ENCODE measurements around the gene OLIG1. TPM values are rescaled to one million over a fixed set of nuclear protein-coding genes. Genes with fewer than 3 reads are reported as not detected.

OLIG1 gene
- total RNA-seq, 2 donors from 2014 or later, result not detected

DNA sequence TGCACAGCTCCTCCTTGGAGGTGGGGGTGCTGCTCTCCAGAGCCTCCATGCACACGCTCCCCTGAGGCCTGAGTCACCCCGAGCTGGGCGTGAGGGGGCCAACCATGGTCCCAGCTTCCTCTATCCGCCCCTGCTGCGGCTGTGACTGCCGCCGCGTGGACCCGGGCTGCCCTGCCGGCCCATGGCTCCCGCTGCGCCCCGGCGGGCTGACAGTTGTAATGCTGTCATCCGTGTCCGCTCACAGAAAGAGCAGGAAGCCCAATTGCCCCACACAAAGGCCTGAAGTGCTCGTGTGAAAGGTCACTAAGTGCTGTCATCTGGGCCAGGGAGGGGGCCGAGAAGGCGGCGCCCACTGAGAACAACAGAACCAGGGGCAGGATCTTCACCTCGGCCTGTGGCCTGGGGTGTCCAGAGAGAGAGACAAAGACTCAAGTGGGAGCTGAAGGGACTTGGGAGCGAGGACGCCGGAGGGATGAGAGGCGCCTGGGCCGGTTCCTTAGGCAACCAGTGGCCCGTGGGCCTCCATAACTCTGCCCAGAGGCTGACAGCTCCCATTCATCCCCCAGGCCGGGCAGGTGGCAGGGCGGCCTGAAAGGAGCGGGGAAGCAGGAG is 31.5 kb downstream of the OLIG1 start:
- DNase-seq, result no peak
- Histone ChIP-seq H3K27me3 (no peaks in the 10 kb centered on the region), H3K9me3 (no peaks in the 10 kb centered on the region), H3K9ac (ENCODE audit: low read depth in 2 of 2, low read length in 2 of 2) (no peak overlapping the region), H3K36me3 (no peaks in the 10 kb centered on the region), H3K4me1 (no peaks in the 10 kb centered on the region), H3K4me3 (no peak overlapping the region), H3K27ac (no peak overlapping the region)
- intact Hi-C loops (cut with DNase I), result no loop called here
- TF ChIP-seq, protein P1, sequence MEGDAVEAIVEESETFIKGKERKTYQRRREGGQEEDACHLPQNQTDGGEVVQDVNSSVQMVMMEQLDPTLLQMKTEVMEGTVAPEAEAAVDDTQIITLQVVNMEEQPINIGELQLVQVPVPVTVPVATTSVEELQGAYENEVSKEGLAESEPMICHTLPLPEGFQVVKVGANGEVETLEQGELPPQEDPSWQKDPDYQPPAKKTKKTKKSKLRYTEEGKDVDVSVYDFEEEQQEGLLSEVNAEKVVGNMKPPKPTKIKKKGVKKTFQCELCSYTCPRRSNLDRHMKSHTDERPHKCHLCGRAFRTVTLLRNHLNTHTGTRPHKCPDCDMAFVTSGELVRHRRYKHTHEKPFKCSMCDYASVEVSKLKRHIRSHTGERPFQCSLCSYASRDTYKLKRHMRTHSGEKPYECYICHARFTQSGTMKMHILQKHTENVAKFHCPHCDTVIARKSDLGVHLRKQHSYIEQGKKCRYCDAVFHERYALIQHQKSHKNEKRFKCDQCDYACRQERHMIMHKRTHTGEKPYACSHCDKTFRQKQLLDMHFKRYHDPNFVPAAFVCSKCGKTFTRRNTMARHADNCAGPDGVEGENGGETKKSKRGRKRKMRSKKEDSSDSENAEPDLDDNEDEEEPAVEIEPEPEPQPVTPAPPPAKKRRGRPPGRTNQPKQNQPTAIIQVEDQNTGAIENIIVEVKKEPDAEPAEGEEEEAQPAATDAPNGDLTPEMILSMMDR (IDR thresholded peaks at IDR 0.05), result no peak

DNA sequence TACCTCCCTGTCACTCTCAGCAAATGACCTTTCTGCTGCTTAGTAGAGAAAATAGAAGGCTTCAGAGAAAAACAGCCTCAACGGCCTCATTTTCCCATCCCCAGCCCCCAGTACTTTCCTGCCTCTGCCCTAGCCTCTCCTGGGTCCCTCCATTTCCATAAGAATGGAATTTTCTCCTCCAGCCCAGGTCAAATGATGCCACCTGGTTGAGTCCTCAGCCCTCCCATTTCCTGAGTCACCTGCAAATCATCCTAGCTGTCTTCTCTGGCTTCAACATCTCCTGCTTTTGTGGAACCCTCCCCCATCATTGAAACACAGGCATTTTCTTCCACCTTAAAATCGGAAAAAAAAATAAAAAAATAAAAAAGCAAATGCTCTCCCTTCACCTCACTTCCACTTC is 35.1 kb downstream of the OLIG1 start:
- H3K27ac ChIP-seq, result no peak overlapping the region
- H3K4me1 ChIP-seq, result no peaks in the 10 kb centered on the region
- intact Hi-C loops (cut with DNase I), result no loop called here
- H3K9ac ChIP-seq (ENCODE audit: low read depth in 2 of 2, low read length in 2 of 2), result no peak overlapping the region
- H3K9me3 ChIP-seq, result no peaks in the 10 kb centered on the region
- no peak overlapping the region for H3K4me3 ChIP-seq
- no peaks in the 10 kb centered on the region for H3K36me3 ChIP-seq
- TF ChIP-seq, protein P1 (IDR thresholded peaks at IDR 0.05), result no peak
- H3K27me3 ChIP-seq, result peaks cover 7% of the 10 kb centered on the region
- DNase-seq, result no peak

DNA sequence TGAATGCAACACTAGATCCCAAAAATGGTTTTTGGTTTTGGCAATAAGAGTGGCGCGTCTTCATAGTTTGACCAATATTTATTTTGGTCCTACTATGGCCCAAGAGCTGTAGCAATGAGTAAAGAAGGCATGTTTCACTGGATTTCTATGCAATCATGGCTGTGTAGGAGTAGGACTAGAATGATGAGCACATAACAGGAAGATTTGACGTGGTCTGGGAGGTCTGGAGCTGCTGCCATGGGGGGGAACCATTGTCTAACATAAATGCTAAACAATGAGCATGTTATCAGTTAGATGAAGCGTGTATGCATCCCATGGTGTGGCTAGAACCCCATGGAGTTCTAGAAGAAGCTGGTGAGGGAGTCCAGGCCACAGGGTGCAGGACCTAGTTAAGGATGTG is 38.3 kb downstream of the OLIG1 start:
- Histone ChIP-seq H3K27me3 (peaks cover 15% of the 10 kb centered on the region), H3K4me3 (no peak overlapping the region), H3K4me1 (no peaks in the 10 kb centered on the region), H3K9me3 (no peaks in the 10 kb centered on the region), H3K36me3 (no peaks in the 10 kb centered on the region), H3K27ac (no peak overlapping the region), H3K9ac (ENCODE audit: low read depth in 2 of 2, low read length in 2 of 2) (no peak overlapping the region)
- no peak for DNase-seq
- intact Hi-C loops (cut with DNase I), result no loop called here
- TF ChIP-seq, protein P1 (IDR thresholded peaks at IDR 0.05), result no peak

DNA sequence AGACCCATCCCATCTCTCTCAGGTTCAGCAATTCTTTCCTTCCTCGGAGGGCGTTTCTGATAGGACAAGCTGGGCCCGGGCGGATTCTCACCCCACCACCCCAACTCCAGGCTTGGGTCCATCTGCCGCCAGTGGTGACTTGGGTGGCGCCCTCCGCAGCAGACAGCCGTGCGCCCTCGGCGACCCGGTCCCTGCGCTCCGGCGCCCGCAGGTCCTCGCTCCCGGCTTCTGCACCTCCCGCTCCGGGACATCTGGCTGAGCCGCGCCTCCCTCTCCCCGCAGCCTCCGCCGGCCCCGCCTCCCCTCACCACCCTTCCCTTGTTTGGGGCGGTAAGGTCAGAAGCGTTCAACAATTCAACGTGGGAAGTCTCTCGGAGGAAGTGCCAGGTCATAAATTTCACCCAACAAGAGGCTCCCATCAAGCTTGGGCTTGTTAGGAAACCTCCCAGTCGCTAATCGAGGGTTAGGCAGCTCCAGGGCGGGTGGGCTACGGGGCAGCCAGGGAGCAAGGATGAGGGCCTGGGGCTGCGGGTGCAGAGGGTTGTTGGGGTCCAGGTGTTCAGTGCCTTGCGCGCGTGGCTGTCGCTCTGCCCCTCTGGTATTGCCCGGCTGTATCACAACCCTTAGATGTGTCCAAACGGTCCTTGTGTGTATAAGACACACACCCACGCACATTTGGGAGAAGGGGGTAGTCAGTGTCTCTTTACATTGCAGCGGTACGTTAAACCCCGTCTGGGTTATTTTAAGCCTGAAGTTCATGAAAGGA is 39.8 kb downstream of the OLIG1 start:
- TF ChIP-seq, protein P1 (IDR thresholded peaks at IDR 0.05), result no peak
- peaks cover 15% of the 10 kb centered on the region for H3K27me3 ChIP-seq
- H3K27ac ChIP-seq, result no peak overlapping the region
- DNase-seq, result no peak
- H3K4me1 ChIP-seq, result no peaks in the 10 kb centered on the region
- no peak overlapping the region for H3K4me3 ChIP-seq
- no peak overlapping the region for H3K9ac ChIP-seq (ENCODE audit: low read depth in 2 of 2, low read length in 2 of 2)
- H3K36me3 ChIP-seq, result no peaks in the 10 kb centered on the region
- intact Hi-C loops (cut with DNase I), result no loop called here
- H3K9me3 ChIP-seq, result no peaks in the 10 kb centered on the region

DNA sequence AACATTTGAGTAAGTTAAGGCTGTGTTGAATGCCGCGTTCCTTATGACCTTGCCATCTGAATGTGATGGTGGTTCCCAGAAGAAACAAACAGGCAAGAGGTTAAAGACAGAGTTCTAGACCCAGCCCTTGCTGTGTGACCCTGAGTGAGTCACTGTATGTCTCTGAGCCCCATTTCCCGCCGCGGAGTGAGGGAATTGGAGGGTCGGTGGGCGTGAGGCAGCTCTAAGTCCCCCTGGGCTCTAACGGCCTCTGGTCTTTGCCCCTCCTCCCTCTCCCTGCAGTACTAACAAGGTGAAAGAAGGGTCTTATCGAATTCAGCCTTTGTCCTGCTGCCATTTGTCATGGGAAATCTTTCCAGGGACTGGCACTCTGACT is 40.4 kb downstream of the OLIG1 start:
- no peak for DNase-seq
- no peaks in the 10 kb centered on the region for H3K4me1 ChIP-seq
- intact Hi-C loops (cut with DNase I), result no loop called here
- H3K27ac ChIP-seq, result no peak overlapping the region
- no peak overlapping the region for H3K9ac ChIP-seq (ENCODE audit: low read depth in 2 of 2, low read length in 2 of 2)
- no peaks in the 10 kb centered on the region for H3K36me3 ChIP-seq
- H3K27me3 ChIP-seq, result peaks cover 15% of the 10 kb centered on the region
- no peak overlapping the region for H3K4me3 ChIP-seq
- TF ChIP-seq, protein P1 (IDR thresholded peaks at IDR 0.05), result no peak
- no peaks in the 10 kb centered on the region for H3K9me3 ChIP-seq

Data from colonic mucosa (tissue), 4 donors.